HepG2 (cell line): ENCODE measurements around the gene CTNNA1. TPM values are rescaled to one million over a fixed set of nuclear protein-coding genes. Genes with fewer than 3 reads are reported as not detected.

ENCODE experiments used
- FOXA3 ChIP-seq: IDR thresholded peaks from 2 replicates; pipeline ENCODE4 v1.6.1; 2016; ENCODE audit warnings: missing genetic modification reagents, missing compliant biosample characterization
- HDAC1 ChIP-seq: sonication (generic); formaldehyde crosslinking; IDR thresholded peaks from 2 replicates; pipeline ENCODE4 v1.5.1; 2020; ENCODE audit warnings: mild to moderate bottlenecking, missing genetic modification reagents
- MAFG ChIP-seq: sonication (generic); formaldehyde crosslinking; IDR thresholded peaks from 2 replicates; pipeline ENCODE4 v1.5.1; 2020; ENCODE audit warnings: mild to moderate bottlenecking, missing genetic modification reagents
- MYNN ChIP-seq: sonication (generic); formaldehyde crosslinking; IDR thresholded peaks from 2 replicates; pipeline ENCODE4 v1.4.0; 2020; ENCODE audit warnings: mild to moderate bottlenecking, low read depth, missing genetic modification reagents
- MYPOP ChIP-seq: sonication (generic); formaldehyde crosslinking; IDR thresholded peaks from 2 replicates; pipeline ENCODE4 v1.8.1; 2023; ENCODE audit warnings: mild to moderate bottlenecking, moderate library complexity, missing genetic modification reagents
- TAF15 ChIP-seq: fragments of 200-400 bp; formaldehyde crosslinking; IDR thresholded peaks from one replicate; pipeline ENCODE4 v1.6.1; 2018; ENCODE audit warnings: mild to moderate bottlenecking, low read depth, low read length; ENCODE audit not compliant: poor library complexity, severe bottlenecking
- THAP11 ChIP-seq: IDR thresholded peaks from 2 replicates; pipeline ENCODE4 v1.6.1; 2016; ENCODE audit warnings: missing biosample characterization, missing genetic modification reagents
- ZBTB42 ChIP-seq: sonication (generic); formaldehyde crosslinking; IDR thresholded peaks from 2 replicates; pipeline ENCODE4 v1.5.0; 2020; ENCODE audit warnings: mild to moderate bottlenecking, missing genetic modification reagents
- ZNF75D ChIP-seq: sonication (generic); formaldehyde crosslinking; IDR thresholded peaks from 2 replicates; pipeline ENCODE4 v1.8.1; 2023; ENCODE audit warnings: missing genetic modification reagents, mild to moderate bottlenecking, borderline replicate concordance
- polyA plus RNA-seq, 8 experiments: library from polyadenylated mRNA; depleted of rRNA in 3 of 8; stranded (reverse) in 7 of 8; unstranded in 1 of 8; fragments of >200 nt; fragmentation: Illumina TruSeq in 4 of 8; extraction: Trizol in 4 of 8; gene quantifications; 2 replicates each; pipeline versions ENCODE4 v1.2.1 to v1.2.3, GENCODE V29; 2011 to 2016; ENCODE audit warnings: low read depth in 4 of 8, missing spikeins in 1 of 8, mixed read lengths in 1 of 8; ENCODE audit not compliant: insufficient read depth in 1 of 8
- total RNA-seq, 5 experiments: library from RNA; depleted of rRNA; stranded (reverse); fragments of >200 nt; fragmentation: Illumina TruSeq; extraction: Trizol; gene quantifications; 2 replicates each; pipeline ENCODE4 v1.2.3, GENCODE V29; 2016; ENCODE audit warnings: low read depth in 1 of 5
- TF ChIP-seq, protein P1 (sequence below): sonication (generic); formaldehyde crosslinking; conservative IDR thresholded peaks from 2 replicates; pipeline ENCODE4 v1.8.1; 2023; ENCODE audit warnings: missing genetic modification reagents
- TF ChIP-seq, protein P2 (sequence below): sonication (generic); formaldehyde crosslinking; IDR thresholded peaks from 2 replicates; pipeline ENCODE4 v1.4.0; 2020; ENCODE audit warnings: mild to moderate bottlenecking, missing genetic modification reagents

The CTNNA1 gene
- total and polyA plus RNA-seq, 2 of the 13 experiments (the other 11 are each of a cell fraction or from before 2014, with no cell fraction given) = 66.8 to 162 TPM

- TF ChIP-seq, protein P1, sequence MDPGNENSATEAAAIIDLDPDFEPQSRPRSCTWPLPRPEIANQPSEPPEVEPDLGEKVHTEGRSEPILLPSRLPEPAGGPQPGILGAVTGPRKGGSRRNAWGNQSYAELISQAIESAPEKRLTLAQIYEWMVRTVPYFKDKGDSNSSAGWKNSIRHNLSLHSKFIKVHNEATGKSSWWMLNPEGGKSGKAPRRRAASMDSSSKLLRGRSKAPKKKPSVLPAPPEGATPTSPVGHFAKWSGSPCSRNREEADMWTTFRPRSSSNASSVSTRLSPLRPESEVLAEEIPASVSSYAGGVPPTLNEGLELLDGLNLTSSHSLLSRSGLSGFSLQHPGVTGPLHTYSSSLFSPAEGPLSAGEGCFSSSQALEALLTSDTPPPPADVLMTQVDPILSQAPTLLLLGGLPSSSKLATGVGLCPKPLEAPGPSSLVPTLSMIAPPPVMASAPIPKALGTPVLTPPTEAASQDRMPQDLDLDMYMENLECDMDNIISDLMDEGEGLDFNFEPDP (CRISPR knock-in tag) = no peak
- no peak for TF ChIP-seq MYPOP (CRISPR knock-in tag)
- no peak for TF ChIP-seq THAP11 (CRISPR knock-in tag)
- TF ChIP-seq, protein P2, sequence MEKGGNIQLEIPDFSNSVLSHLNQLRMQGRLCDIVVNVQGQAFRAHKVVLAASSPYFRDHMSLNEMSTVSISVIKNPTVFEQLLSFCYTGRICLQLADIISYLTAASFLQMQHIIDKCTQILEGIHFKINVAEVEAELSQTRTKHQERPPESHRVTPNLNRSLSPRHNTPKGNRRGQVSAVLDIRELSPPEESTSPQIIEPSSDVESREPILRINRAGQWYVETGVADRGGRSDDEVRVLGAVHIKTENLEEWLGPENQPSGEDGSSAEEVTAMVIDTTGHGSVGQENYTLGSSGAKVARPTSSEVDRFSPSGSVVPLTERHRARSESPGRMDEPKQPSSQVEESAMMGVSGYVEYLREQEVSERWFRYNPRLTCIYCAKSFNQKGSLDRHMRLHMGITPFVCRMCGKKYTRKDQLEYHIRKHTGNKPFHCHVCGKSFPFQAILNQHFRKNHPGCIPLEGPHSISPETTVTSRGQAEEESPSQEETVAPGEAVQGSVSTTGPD (CRISPR knock-in tag) = no peak
- no peak for TF ChIP-seq TAF15
- TF ChIP-seq FOXA3 (CRISPR knock-in tag) = no peak
- TF ChIP-seq MAFG (CRISPR knock-in tag) = no peak
- no peak for TF ChIP-seq MYNN
- TF ChIP-seq ZNF75D (CRISPR knock-in tag) = no peak
- no peak for TF ChIP-seq HDAC1 (CRISPR knock-in tag)
- TF ChIP-seq ZBTB42 = no peak
Observed at GRCh38 chr5:138955671-138956295, 202.6 kb downstream of the CTNNA1 start (continued).
